Measurements from ENCODE around the gene SAP30L.

Gene SAP30L

DNA sequence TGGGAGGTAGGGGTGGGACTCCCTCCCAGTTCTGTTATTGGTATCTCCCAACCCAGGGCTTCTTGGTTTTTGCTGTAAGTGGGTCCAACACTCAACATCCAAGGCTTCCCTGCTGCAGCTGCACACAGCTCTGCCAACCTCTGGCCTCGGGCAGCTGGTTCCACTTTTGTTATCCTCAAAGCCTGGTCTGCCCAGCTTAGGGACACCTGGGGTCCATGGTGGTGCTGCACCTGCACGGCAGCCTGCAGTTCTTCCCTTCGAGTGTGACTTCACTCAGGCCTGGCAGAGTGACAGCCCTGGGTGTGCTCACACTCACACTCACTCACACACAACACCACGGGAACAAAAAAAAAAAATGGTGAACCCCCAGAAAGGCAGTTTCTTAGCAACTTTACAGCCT, 15.3 kb upstream of the SAP30L start:
- DNase-seq (ENCODE audit: low read depth) = no peak
- H3K4me3 ChIP-seq (ENCODE audit: low read depth, low read length) = no peak overlapping the region
- no peak for TF ChIP-seq CTCF (IDR thresholded peaks at IDR 0.05; ENCODE audit: insufficient read depth, low read depth, low read length, missing control alignments)

DNA sequence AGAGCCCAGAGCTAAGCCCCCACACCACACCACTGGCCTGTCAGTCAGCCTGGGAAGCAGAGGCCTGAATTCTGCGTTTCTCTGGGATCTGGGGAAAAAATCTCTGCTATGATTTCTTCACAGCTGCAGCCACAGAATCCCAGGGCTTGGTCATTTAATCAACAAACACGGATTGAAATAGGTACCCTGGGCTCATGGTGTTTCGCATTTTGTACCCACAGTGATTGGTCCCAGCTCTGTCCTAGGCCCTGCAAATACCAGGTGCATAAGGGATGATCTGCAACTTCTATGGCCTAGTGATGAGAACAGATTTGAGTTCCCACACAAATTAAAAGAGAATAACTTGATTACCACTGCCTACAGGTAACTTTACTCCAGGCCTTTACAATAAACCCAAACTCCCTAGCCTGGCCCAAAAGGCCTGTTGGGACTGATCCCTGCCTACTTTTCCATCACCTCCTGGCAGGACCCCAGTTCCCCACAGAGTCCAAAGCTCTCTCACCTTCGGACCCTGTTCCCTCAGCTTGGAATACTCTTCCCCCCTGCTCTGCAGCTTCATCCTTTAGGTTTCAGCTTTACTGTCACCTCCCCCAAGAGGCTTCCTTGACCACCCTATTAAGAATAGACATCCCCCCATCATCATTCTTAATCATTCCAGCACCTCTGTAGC, 14.7 kb upstream of the SAP30L start:
- TF ChIP-seq CTCF (IDR thresholded peaks at IDR 0.05; ENCODE audit: insufficient read depth, low read depth, low read length, missing control alignments) = no peak
- no peak overlapping the region for H3K4me3 ChIP-seq (ENCODE audit: low read depth, low read length)
- no peak for DNase-seq (ENCODE audit: low read depth)

GRCh38 chr5:154435226-154435625, 10.6 kb upstream of the SAP30L start:
- no peak for TF ChIP-seq CTCF (IDR thresholded peaks at IDR 0.05; ENCODE audit: insufficient read depth, low read depth, low read length, missing control alignments)
- no peak for DNase-seq (ENCODE audit: low read depth)
- no peak overlapping the region for H3K4me3 ChIP-seq (ENCODE audit: low read depth, low read length)

GRCh38 chr5:154437281-154437965, 8.4 kb upstream of the SAP30L start:
- no peak for TF ChIP-seq CTCF (IDR thresholded peaks at IDR 0.05; ENCODE audit: insufficient read depth, low read depth, low read length, missing control alignments)
- DNase-seq (ENCODE audit: low read depth) = no peak
- no peak overlapping the region for H3K4me3 ChIP-seq (ENCODE audit: low read depth, low read length)

DNA sequence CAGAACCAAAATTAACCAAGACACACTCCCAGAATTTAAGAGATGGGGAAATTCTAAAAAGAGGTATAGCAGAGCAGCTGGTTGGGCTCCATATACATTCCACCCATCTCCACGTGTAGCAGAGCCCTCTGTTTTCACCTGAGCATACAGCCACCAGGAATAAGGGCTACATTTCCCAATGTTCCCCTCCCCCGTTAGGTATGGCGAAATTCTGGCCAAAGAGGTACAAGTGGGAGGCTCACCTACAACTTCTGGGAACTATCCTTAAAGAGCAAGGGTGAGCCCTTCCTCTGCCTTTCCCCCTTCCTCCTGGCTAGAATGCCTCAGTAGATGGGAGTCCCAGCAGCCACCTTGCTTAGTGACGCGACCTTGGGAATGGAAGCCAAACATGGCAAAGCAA, 5.3 kb upstream of the SAP30L start:
- no peak for DNase-seq (ENCODE audit: low read depth)
- no peak overlapping the region for H3K4me3 ChIP-seq (ENCODE audit: low read depth, low read length)
- no peak for TF ChIP-seq CTCF (IDR thresholded peaks at IDR 0.05; ENCODE audit: insufficient read depth, low read depth, low read length, missing control alignments)

DNA sequence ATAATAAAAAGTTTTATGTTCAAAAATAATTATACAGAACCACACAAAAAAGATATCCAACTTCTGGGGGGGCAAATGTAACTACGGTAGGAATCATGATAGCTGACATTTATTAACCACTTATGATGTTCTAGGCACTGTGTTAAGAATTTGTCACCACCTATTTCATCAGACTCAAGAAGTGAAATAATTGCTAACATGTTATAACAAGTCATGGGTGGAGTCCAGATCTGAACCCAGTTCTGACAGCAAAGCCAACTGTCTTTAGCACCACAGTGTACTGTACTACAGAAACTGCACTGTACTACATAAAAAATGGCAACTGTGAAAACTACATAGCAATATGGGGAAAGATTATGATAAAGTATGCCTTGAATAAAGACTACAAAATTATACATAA, 3.0 kb upstream of the SAP30L start:
- no peak for TF ChIP-seq CTCF (IDR thresholded peaks at IDR 0.05; ENCODE audit: insufficient read depth, low read depth, low read length, missing control alignments)
- no peak for DNase-seq (ENCODE audit: low read depth)
- no peak overlapping the region for H3K4me3 ChIP-seq (ENCODE audit: low read depth, low read length)

All from GM12865 (cell line).